ENCODE measurements around the gene C12orf76. TPM values are rescaled to one million over a fixed set of nuclear protein-coding genes. Genes with fewer than 3 reads are reported as not detected.

C12orf76 gene
- total RNA-seq, 1 donor: 7.6 TPM

DNA sequence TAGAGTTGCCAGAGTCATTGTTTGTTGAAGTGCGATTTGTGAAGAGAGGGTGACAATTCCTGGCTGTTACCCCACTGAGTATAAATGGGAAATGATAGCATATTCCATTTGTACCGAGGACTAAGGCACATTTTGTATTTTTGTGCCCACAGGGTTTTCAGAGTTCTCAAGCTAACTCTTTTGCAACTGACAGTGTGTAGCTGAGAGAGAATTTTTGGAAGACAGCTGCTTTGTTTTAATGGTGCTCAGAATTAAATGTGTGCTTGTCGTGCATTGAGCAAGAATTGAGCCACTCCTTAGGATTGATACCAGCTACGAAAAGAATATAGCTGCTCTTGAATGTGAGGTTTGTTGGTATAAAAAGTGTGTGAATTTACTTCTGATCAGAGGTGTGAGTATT, 27.4 kb downstream of the C12orf76 start:
- no peak for DNase-seq (ENCODE audit: insufficient read length, low spot score, missing footprints)
- peaks cover 45% of the 10 kb centered on the region for H3K79me2 ChIP-seq (ENCODE audit: insufficient read depth, low read length)
- H3K4me2 ChIP-seq (ENCODE audit: insufficient read depth, low read length): no peak overlapping the region

GRCh38 chr12:110015132-110015531, 33.2 kb downstream of the C12orf76 start:
- Histone ChIP-seq H3K36me3 (ENCODE audit: insufficient read depth, low read length) (peaks cover 80% of the 10 kb centered on the region), H3K4me3 (ENCODE audit: insufficient read depth, low read length) (no peak overlapping the region), H3K79me2 (ENCODE audit: insufficient read depth, low read length) (peaks cover 64% of the 10 kb centered on the region), H3K4me1 (ENCODE audit: insufficient read depth, low read length) (peaks cover 10% of the 10 kb centered on the region), H3K4me2 (ENCODE audit: insufficient read depth, low read length) (no peak overlapping the region), H4K20me1 (ENCODE audit: insufficient read depth, low read length) (peaks cover 7% of the 10 kb centered on the region), H2AFZ (ENCODE audit: low read length) (no peak overlapping the region), H3K27me3 (ENCODE audit: insufficient read depth, low read length) (no peaks in the 10 kb centered on the region), H3K9me3 (ENCODE audit: low read depth, low read length) (no peaks in the 10 kb centered on the region), H3K27ac (ENCODE audit: low read depth, low read length) (no peak overlapping the region)
- no peak for TF ChIP-seq CTCF (IDR thresholded peaks at IDR 0.05; ENCODE audit: extremely low read depth, low read depth, low read length)
- DNase-seq (ENCODE audit: insufficient read length, low spot score, missing footprints): no peak

More for the DNA sequence above, 27.4 kb downstream of the C12orf76 start:
- Histone ChIP-seq H2AFZ (ENCODE audit: low read length) (no peak overlapping the region), H3K4me1 (ENCODE audit: insufficient read depth, low read length) (peaks cover 33% of the 10 kb centered on the region), H3K27me3 (ENCODE audit: insufficient read depth, low read length) (no peaks in the 10 kb centered on the region), H3K4me3 (ENCODE audit: insufficient read depth, low read length) (no peak overlapping the region), H3K36me3 (ENCODE audit: insufficient read depth, low read length) (peaks cover 70% of the 10 kb centered on the region), H3K27ac (ENCODE audit: low read depth, low read length) (no peak overlapping the region), H4K20me1 (ENCODE audit: insufficient read depth, low read length) (peaks cover 6% of the 10 kb centered on the region), H3K9me3 (ENCODE audit: low read depth, low read length) (no peaks in the 10 kb centered on the region)
- TF ChIP-seq CTCF (IDR thresholded peaks at IDR 0.05; ENCODE audit: extremely low read depth, low read depth, low read length): no peak

DNA sequence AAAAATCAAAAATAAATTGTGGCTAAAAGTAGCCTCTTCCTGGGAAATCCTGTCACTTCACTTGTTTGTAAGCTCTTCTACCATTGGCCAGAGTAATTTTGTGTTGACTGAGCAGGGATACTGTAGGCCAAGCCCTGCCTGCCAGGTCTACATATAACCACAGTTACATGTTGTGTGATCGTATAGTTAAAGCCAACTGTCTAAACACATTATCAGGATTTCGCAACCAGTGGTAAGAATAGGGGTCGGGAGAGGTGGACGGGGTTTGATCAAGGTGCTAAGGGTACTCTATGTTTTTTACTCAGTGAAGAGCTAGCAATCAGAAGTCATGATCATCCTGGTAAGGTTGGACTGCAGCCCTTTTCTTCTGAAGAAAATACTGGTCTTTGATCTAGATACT, 35.7 kb downstream of the C12orf76 start:
- H3K4me2 ChIP-seq (ENCODE audit: insufficient read depth, low read length): no peak overlapping the region
- H3K27ac ChIP-seq (ENCODE audit: low read depth, low read length): peak overlapping the region; percentile 37
- no peak overlapping the region for H2AFZ ChIP-seq (ENCODE audit: low read length)
- H3K27me3 ChIP-seq (ENCODE audit: insufficient read depth, low read length): no peaks in the 10 kb centered on the region
- TF ChIP-seq CTCF (IDR thresholded peaks at IDR 0.05; ENCODE audit: extremely low read depth, low read depth, low read length): no peak
- H3K79me2 ChIP-seq (ENCODE audit: insufficient read depth, low read length): peaks cover 67% of the 10 kb centered on the region
- peaks cover 59% of the 10 kb centered on the region for H3K36me3 ChIP-seq (ENCODE audit: insufficient read depth, low read length)
- H3K4me3 ChIP-seq (ENCODE audit: insufficient read depth, low read length): no peak overlapping the region
- H3K9me3 ChIP-seq (ENCODE audit: low read depth, low read length): no peaks in the 10 kb centered on the region
- H3K4me1 ChIP-seq (ENCODE audit: insufficient read depth, low read length): peaks cover 10% of the 10 kb centered on the region
- peaks cover 7% of the 10 kb centered on the region for H4K20me1 ChIP-seq (ENCODE audit: insufficient read depth, low read length)
- peak; percentile 72 for DNase-seq (ENCODE audit: insufficient read length, low spot score, missing footprints)

- H4K20me1 ChIP-seq (ENCODE audit: insufficient read depth, low read length): peaks cover 7% of the 10 kb centered on the region
- H3K36me3 ChIP-seq (ENCODE audit: insufficient read depth, low read length): peaks cover 55% of the 10 kb centered on the region
- no peak for TF ChIP-seq CTCF (IDR thresholded peaks at IDR 0.05; ENCODE audit: extremely low read depth, low read depth, low read length)
- no peak for DNase-seq (ENCODE audit: insufficient read length, low spot score, missing footprints)
- H3K4me3 ChIP-seq (ENCODE audit: insufficient read depth, low read length): no peak overlapping the region
- peak overlapping the region; percentile 38 for H3K4me2 ChIP-seq (ENCODE audit: insufficient read depth, low read length)
- peak overlapping the region; percentile 37 for H3K27ac ChIP-seq (ENCODE audit: low read depth, low read length)
- H3K4me1 ChIP-seq (ENCODE audit: insufficient read depth, low read length): peaks cover 10% of the 10 kb centered on the region
- peaks cover 72% of the 10 kb centered on the region for H3K79me2 ChIP-seq (ENCODE audit: insufficient read depth, low read length)
- no peaks in the 10 kb centered on the region for H3K27me3 ChIP-seq (ENCODE audit: insufficient read depth, low read length)
- no peaks in the 10 kb centered on the region for H3K9me3 ChIP-seq (ENCODE audit: low read depth, low read length)
- H2AFZ ChIP-seq (ENCODE audit: low read length): no peak overlapping the region
Measured at GRCh38 chr12:110012137-110012536, 36.2 kb downstream of the C12orf76 start.

All from osteoblast (primary cell).